Inferior parietal cortex (tissue), 1 donor: ENCODE results near the gene ZNF584.
"Not testable (repeated sequence)": the region's sequence is repeated elsewhere in the genome, so short reads cannot be mapped to it uniquely, and the experiment has no call there.

Experiments
- DNase-seq: peaks from one replicate; pipeline ENCODE4 v3.0.0-alpha.2; 2016; ENCODE audit errors: extremely low spot score

Gene ZNF584

DNA sequence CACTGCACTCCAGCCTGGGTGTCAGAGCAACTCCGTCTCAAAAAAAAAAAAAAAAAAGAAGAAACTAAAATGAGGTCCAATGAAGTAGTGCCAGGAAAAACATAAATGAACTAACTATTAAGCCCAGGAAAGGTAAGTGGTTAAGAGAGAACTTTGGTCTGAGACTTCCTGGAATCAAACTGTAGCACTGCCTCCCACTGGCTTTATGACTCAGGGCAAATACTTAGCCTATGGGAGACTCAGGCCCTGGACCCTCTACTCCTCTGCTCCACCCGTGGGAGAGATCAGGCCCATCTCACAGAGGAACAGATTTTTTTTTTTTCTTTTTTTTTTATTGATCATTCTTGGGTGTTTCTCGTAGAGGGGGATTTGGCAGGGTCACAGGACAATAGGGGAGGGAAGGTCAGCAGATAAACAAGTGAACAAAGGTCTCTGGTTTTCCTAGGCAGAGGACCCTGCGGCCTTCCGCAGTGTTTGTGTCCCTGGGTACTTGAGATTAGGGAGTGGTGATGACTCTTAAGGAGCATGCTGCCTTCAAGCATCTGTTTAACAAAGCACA, 4.5 kb upstream of the ZNF584 start:
- DNase-seq, result not testable (repeated sequence)

DNA sequence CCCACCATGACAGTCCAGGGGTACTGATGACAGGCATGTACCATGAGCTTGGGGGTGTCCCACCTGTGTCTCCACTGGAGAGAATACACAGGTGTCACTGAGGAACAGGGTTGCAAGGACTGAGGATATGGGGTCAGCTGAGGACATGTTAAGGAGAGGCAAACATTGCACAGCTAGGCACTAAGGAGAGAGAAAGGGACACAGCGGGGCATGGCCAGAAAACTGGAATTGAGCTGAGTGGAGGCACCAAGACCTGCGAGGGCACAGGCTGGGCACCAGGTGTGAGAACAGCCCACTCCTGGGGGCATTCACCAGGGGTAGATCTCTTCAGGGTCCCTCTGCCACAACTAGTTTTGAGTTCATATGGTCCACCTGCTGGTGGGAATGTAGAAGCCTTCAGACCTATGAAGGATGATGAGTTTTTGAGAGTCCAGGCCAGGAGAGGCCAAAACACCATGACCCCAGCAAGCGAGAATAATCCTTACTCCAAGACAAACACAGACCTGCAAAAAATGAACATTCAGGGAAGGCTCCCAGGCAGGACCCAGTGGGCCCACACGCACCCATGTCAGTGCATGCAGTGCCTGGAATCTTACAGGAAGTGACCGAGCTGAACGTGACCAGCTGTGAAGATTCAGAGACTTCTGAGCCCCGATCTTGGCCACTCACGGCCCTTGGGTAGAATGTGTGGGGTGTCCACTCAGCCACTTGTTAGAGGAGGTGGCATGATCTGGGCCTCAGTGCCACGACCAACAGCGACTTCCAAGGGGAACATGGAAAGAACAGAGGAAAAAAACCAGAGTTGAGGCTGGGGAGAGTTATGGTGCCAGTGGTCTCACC, 1.4 kb upstream of the ZNF584 start:
- DNase-seq, result no peak

DNA sequence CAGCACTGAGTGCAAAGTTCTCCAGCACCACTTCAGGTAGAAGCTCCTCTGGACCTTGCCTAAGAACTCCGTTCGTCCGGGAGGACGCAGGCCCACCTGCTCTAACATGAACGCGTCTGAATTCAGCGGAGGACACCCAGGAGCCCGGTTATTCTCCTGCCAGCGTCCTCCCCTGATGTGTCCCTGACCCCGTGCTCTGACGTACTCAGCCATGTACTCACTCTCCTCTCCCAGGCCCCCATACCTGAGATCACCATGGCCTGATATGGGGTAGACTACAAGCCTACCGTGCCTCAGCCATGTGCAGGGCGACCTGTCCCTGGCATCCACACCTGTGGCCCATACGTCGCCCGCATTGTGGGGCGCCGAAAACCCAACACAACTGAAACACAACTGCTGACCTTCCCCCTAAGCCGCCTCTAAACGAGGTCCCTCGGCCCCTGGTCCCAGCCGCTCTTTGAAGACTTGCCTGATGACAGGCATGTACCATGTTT, 744 bp upstream of the ZNF584 start:
- no peak for DNase-seq

DNA sequence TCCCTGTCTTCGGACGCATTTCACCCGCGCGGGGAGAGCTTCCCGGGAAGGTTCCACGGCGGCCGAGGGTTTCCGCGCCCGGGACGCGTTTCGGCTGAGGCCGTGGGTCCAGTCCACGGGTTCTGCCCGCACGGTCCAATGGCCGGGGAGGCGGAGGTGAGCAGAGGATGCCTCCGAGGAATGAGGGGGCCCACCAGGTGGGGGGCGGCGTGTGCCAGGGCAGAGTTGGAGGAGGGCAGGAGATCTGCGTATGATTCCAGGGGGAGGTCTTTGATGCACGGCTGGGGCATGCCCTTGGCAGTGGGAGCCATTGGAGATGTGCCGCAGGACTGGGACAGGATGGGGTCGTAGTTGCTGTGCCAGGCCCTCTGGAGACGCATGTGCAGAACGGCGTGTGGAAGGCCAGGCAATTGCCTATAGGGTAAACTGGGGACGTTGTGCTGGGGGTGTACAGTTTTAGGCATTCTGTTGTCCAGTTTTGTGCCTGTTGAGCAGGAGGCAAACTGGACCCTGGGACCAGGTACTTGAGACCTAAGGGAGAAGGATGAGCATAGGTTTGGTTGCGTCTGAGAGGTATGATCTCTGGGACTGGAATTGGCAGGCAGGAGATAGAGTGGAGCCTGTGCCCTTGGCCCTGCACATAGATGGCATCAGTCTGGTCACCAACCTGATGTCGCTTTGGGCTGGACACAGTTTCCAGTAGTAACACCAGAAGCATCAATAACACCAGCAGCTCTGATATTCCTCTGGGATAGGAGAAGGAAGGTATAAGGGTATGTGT, 751 bp downstream of the ZNF584 start:
- peak; percentile 5 for DNase-seq

DNA sequence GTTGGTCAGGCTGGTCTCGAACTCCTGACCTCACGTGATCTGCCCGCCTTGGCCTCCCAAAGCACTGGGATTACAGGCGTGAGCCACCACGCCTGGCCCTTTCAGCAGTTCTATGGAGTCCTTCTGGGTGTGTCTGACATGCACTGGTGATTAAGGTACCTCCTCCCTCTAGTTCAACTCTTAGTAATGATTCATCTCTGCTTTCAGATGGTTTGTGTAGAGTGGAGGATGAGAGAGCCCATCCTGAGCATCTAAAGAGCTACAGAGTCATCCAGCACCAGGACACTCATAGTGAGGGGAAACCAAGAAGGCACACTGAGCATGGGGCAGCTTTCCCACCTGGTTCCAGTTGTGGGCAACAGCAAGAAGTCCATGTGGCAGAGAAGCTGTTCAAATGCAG, 8.2 kb downstream of the ZNF584 start:
- no peak for DNase-seq

DNA sequence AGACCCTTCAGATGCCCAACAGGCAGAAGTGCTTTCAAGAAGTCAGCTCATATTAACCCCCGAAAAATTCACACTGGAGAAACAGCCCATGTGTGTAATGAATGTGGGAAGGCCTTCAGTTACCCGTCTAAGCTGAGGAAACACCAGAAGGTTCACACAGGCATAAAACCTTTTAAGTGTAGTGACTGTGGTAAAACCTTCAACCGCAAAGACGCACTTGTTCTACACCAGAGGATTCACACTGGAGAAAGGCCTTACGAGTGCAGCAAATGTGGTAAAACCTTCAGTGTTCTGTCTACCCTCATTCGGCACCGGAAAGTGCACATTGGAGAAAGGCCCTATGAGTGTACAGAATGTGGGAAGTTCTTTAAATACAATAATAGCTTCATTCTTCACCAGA, 8.6 kb downstream of the ZNF584 start:
- no peak for DNase-seq

DNA sequence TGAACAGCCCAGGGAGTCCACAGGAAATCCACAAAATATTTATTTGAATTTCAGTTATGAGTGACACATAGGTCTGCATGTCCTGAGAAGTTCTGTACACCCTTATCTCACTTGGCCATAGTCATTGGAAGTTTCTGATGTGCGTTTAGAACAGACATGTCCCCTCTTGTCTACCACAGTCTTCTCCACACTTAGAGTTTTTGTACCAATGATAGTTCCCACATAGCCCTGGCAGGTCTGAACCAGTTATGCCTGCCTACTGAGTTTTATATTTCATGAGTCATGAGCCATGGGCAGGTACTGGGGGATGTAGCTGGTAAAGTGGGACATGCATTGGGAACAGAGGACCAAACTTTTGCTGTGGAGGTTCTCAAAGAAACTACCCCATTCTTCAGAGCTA, 20.2 kb downstream of the ZNF584 start:
- DNase-seq, result no peak

DNA sequence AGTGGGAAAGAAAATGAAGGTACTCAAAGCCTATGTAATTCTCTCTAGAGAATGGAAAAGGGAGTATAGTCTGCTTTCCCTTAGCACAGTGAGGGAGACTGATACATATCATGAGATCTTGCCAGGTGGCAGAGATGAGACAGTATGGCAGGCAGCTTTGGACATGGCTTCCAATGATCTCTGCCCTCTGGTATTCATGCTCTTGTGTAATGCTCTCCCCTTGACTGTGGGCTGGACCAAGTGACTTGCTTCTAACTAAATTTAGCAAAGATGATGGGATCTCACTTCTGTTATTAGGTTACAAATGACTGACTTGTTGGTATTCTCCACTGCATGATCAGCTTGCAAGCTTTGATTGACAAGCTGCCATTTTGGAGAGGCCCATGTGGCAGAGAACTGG, 21.3 kb downstream of the ZNF584 start:
- DNase-seq, result no peak

DNA sequence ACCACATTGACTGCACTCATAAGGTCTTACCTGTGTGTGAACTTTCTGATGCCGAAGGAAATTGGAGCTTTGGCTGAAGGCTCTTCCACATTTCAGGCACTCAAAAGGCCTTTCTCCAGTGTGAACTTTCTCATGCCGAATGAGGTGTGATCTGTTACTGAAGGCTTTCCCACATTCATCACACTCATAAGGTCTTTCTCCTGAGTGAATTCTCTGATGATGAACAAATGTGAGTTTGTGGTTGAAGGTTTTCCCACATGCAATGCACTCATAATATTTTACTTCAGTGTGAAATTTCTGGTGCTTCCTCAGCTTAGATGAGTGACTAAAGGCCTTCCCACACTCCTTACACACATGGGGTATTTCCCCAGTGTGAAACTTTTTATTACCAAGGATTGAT, 25.8 kb downstream of the ZNF584 start:
- no peak for DNase-seq

DNA sequence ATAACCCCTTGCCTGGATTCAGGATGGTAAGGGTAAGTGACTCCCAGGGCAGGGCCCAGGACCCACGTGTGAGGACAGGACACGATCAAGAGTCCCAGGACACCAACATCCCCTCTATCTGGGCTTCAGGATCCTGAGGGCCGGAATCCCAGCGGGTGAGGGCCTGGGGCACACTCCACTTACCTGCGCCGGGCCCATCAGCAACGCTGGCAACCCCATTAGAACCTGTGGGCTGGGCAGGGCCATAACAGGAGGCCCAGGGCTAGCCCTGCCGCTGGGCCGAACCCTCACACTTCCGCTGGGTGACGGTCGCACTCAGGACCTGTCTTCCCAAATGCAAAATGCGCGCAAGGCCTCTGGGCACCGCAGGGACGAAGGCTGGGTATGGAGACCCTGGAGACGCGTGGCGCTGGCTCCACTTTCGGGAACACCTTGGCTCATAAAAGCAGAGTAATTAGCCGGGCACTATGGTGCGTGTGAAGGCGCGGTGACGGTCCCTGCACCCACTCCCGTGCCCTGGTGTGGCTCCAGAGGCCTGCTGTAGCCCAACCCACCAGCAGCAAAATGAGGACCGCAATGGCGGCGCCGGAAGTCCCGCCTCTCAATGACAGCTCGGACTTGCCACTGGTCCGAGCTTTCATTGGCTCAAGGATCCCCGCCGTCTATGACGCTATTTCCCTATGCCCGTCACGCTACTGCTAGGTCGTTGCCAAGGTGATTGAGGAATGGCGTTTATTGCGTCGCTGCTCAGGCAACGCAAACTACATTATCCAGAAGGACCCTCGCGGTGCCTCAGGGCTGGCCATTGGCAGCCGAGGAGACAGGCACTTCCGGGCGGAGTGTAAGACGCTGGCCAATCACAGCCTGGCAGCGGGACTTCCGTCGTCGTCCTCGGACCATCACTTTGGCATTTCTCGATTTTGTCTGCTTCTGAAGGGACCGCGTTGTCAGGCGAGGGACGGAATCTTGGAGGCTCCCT, 31.4 kb downstream of the ZNF584 start, which contains the start of gene ZNF132:
TSS of gene ZNF132 (minus strand) at position 578 of the 979 bp plus-strand sequence. CDS start at position 246, 332 bp downstream.
- DNase-seq, result peak; percentile 99

DNA sequence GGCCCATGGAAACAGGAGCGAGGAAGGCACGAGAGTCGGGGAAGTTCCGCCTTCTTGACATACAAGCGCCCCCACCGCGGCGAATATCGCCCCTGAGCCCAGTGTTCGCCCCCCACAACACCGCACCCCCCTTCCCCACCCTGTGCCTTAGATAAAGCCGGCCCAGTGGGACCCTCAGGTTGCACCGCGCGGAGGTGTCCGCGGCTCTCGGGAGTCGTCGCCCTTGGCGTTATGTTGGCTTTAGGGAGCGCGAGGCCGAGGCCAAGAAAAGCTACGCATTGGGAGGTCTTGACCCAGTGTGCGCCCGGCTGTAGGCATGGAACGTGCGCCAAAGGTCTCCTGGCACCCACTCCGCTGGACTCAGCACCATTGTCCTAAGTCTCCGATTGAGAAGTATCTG, 32.1 kb downstream of the ZNF584 start:
- DNase-seq, result no peak

DNA sequence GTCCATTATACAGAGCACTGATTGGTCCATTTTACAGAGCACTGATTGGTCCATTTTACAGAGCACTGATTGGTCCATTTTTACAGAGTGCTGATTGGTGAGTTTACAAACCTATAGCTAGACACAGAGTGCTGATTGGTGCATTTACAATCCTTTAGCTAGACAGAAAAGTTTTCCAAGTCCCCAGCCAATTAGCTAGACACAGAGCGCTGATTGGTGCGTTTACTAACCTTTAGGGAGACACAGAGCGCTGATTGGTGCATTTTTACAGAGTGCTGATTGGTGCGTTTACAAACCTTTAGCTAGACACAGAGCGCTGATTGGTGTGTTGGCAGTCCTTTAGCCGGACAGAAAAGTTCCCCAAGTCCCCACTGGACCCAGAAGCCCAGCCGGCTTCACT, 34.5 kb downstream of the ZNF584 start:
- DNase-seq, result not testable (repeated sequence)

DNA sequence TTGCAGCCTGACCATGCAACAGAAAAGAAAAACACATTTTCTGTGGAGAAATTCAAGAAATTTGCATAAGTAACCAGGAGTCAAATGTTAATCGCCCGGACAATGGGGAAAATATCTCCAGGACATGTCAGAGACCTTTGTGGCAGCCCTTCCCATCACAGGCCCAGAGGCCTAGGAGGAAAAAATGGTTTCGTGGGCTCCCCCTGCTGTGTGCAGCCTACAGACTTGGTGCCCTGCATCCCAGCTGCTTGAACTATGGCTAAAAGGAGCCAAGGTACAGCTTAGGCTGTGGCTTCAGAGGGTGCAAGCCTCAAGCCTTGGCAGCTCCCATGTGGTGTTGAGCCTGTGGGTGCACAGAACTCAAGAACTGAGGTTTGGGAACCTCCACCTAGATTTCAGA, 40.4 kb downstream of the ZNF584 start:
- DNase-seq, result not testable (repeated sequence)

DNA sequence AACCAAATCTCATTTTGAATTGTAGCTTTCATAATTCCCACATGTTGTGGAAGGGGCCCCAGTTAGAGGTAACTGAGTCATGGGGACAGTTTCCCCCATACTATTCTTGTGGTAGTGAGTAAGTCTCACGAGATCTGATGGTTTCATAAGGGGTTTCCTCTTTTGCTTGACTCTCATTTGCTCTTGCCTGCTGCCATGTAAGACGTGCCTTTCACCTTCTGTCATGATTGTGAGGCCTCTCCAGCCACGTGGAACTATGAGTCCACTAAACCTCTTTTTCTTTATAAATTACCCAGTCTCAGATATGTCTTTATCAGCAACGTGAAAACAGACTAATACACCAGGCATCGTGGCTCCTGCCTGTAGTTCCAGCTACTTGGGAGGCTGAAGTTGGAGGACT, 41.5 kb downstream of the ZNF584 start:
- not testable (repeated sequence) for DNase-seq

DNA sequence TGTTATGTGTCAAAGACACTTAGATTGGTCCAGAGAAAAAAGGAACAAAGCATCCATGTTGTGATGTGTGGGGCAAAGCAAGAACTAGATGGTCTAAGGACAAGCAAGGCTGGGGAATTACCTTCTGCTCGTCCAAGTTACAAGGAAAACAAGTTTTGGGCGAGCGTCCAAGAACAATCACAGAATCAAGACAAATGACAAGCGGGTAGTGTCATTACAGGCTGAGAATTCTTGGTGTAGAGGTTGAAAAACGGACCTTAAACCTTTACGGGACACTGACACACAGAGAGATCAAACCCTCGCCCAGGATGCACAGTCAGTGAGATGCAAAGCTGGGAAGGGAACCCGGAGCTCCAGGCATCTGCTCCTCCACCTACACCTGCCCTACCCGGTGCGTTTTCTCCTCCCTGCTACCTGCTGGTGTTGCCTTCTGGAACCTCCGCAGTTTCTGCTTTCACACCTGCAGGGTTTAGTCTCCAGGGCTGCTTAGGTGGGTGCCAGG, 42.5 kb downstream of the ZNF584 start:
- peak; percentile 20 for DNase-seq

DNA sequence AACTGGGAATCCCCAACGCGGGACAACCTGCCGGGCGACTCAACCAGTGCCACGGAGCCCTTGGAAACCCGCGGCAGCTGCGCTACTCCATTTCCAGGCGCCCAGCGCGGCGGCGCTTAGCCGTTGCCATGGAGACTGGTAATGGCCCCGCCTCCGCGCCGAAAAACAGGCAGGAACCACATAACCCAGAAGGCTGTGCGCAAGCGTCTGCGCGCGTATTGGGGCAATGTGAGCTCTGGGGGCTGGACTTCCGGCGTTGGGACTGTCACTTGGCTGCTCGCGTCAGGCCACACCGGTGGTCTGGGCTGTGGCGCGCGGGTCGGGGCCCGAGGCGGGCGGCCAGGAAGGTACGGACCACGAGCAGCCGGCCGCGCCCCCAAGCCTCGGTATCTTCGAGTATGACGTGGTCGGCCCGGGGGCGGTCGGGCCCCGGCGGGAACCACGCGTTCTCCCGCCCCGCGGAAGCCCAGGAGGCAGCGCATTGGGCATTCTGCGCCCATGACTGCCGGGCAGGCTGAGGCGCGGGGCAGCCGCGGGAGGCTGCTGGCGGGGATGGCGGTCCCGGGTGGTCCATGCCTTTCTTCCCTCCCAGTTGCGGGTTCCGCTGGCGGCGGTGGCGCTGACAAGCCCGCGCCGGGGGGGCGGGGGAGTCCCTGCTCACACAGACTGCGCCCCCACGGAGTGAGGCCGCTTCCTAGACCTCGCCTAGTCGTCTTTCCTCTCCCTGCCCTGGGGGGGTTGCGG, 43.1 kb downstream of the ZNF584 start, which contains the start of gene ZNF324B:
TSS of gene ZNF324B (plus strand) at position 265 of the 744 bp plus-strand sequence. CDS start 2,080 bp downstream, outside the sequence.
- DNase-seq, result peak; percentile 98

DNA sequence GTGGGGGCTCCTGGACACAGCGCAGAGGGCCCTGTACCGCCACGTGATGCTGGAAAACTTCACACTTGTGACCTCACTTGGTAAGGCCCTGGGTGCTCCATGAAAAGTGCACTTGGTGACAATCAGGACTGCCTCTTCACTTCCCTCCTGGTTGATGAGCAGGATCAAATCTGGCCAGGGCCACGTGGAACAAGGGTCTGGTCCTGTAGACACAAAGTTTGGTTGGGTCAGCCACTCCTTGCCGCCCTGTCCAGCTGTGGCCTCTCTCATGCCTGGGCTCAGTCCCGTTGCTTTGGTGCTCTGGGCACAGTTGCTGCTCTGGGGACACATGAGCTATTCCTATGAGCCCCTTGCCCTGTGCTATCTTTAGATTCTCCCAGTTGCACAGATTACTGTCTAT, 45.3 kb downstream of the ZNF584 start:
- no peak for DNase-seq

DNA sequence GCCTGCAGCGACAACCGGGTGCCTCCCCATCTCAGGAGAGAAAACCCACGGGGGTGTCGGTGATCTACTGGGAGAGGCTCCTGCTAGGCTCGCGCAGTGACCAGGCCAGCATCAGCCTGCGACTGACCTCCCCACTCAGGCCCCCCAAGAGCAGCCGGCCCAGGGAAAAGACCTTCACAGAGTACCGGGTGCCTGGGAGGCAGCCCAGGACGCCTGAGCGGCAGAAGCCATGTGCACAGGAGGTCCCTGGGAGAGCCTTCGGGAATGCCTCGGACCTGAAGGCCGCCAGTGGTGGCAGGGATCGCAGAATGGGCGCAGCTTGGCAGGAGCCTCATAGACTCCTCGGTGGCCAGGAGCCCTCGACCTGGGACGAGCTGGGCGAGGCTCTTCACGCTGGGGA, 46.9 kb downstream of the ZNF584 start:
- DNase-seq, result no peak

DNA sequence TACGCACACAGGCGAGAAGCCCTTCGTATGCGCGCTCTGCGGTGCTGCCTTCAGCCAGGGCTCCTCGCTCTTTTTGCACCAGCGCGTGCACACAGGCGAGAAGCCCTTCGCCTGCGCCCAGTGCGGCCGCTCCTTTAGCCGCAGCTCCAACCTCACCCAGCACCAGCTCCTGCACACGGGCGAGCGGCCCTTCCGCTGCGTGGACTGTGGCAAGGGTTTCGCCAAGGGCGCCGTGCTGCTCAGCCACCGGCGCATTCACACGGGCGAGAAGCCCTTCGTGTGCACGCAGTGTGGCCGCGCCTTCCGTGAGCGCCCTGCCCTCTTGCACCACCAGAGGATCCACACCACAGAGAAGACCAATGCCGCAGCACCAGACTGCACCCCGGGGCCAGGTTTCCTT, 47.7 kb downstream of the ZNF584 start:
- DNase-seq, result no peak

DNA sequence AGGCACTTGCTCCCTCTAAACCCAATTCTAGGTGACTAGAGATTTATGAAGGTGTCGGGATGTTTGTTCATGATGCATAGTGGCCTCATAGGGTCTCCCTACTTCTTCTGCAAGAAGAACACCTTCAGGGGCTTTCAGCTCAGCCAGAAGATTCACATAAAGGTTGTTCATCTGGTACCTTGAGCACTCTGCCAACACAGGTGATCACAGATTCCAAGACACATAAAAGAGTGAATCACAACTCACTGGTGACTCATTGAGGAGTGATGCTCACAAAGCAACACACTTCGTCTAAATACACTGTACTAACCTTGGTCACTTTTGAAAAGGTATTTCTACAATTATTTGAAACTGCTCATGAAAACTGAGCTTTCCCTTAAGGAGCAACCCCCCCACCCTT, 51.6 kb downstream of the ZNF584 start:
- DNase-seq, result no peak
